ENCODE results near the gene CELA3A.

Gene CELA3A

GRCh38 chr1:22053017-22053860 is 51.8 kb downstream of the CELA3A start:
- TF ChIP-seq TAF1 (IDR thresholded peaks at IDR 0.05; ENCODE audit: borderline replicate concordance, insufficient read depth, low read length) (no peak), POLR2AphosphoS5 (IDR thresholded peaks at IDR 0.05; ENCODE audit: low read depth, low read length) (no peak), SIN3A (IDR thresholded peaks at IDR 0.05; ENCODE audit: borderline replicate concordance, insufficient read depth, low read length) (0 out of 2 replicates have a peak, but pooled peaks have one; percentile 11), FOXP2 (optimal IDR thresholded peaks at IDR 0.05; ENCODE audit: borderline replicate concordance, extremely low read depth, extremely low read length, insufficient read depth) (no peak)

GRCh38 chr1:22053861-22054770 is 52.7 kb downstream of the CELA3A start:
- TF ChIP-seq TAF1 (IDR thresholded peaks at IDR 0.05; ENCODE audit: borderline replicate concordance, insufficient read depth, low read length) (no peak), FOXP2 (optimal IDR thresholded peaks at IDR 0.05; ENCODE audit: borderline replicate concordance, extremely low read depth, extremely low read length, insufficient read depth) (no peak), SIN3A (IDR thresholded peaks at IDR 0.05; ENCODE audit: borderline replicate concordance, insufficient read depth, low read length) (no peak), REST (IDR thresholded peaks at IDR 0.05; ENCODE audit: insufficient read depth in 1 of 2, low read depth in 2 of 2, low read length in 2 of 2) (no peak), POLR2AphosphoS5 (IDR thresholded peaks at IDR 0.05; ENCODE audit: low read depth, low read length) (no peak)

- no peak for TF ChIP-seq FOXP2 (optimal IDR thresholded peaks at IDR 0.05; ENCODE audit: borderline replicate concordance, extremely low read depth, extremely low read length, insufficient read depth)
- no peak for TF ChIP-seq POLR2AphosphoS5 (IDR thresholded peaks at IDR 0.05; ENCODE audit: low read depth, low read length)
- TF ChIP-seq SIN3A (IDR thresholded peaks at IDR 0.05; ENCODE audit: borderline replicate concordance, insufficient read depth, low read length), result no peak
- no peak for TF ChIP-seq TAF1 (IDR thresholded peaks at IDR 0.05; ENCODE audit: borderline replicate concordance, insufficient read depth, low read length)
- no peak for TF ChIP-seq REST (IDR thresholded peaks at IDR 0.05; ENCODE audit: insufficient read depth in 1 of 2, low read depth in 2 of 2, low read length in 2 of 2)
Measured at GRCh38 chr1:22055463-22055862, 54.0 kb downstream of the CELA3A start.

- no peak for TF ChIP-seq FOXP2 (optimal IDR thresholded peaks at IDR 0.05; ENCODE audit: borderline replicate concordance, extremely low read depth, extremely low read length, insufficient read depth)
- TF ChIP-seq POLR2AphosphoS5 (IDR thresholded peaks at IDR 0.05; ENCODE audit: low read depth, low read length), result no peak
- TF ChIP-seq REST (IDR thresholded peaks at IDR 0.05; ENCODE audit: insufficient read depth in 1 of 2, low read depth in 2 of 2, low read length in 2 of 2), result no peak
- TF ChIP-seq TAF1 (IDR thresholded peaks at IDR 0.05; ENCODE audit: borderline replicate concordance, insufficient read depth, low read length), result no peak
- no peak for TF ChIP-seq SIN3A (IDR thresholded peaks at IDR 0.05; ENCODE audit: borderline replicate concordance, insufficient read depth, low read length)
Measured at GRCh38 chr1:22056043-22056442, 54.6 kb downstream of the CELA3A start.

GRCh38 chr1:22056936-22057335 is 55.5 kb downstream of the CELA3A start:
- TF ChIP-seq FOXP2 (optimal IDR thresholded peaks at IDR 0.05; ENCODE audit: borderline replicate concordance, extremely low read depth, extremely low read length, insufficient read depth) (no peak), SIN3A (IDR thresholded peaks at IDR 0.05; ENCODE audit: borderline replicate concordance, insufficient read depth, low read length) (no peak), TAF1 (IDR thresholded peaks at IDR 0.05; ENCODE audit: borderline replicate concordance, insufficient read depth, low read length) (no peak), POLR2AphosphoS5 (IDR thresholded peaks at IDR 0.05; ENCODE audit: low read depth, low read length) (no peak), REST (IDR thresholded peaks at IDR 0.05; ENCODE audit: insufficient read depth in 1 of 2, low read depth in 2 of 2, low read length in 2 of 2) (no peak)
